ENCODE results near the gene FBXO2. TPM values are rescaled to one million over a fixed set of nuclear protein-coding genes. Genes with fewer than 3 reads are reported as not detected.

FBXO2 gene
- polyA plus RNA-seq, 1 donor (not counting 4 experiments of a cell fraction or from before 2014, with no cell fraction given): 42.2 TPM

- dilution Hi-C loops (cut with MboI; ENCODE audit: extremely low pct_ligation_motif_present, low sequenced_read_pairs): no loop called here
Observed at GRCh38 chr1:11640944-11641343, 13.3 kb downstream of the FBXO2 start.

GRCh38 chr1:11640101-11640500 is 14.1 kb downstream of the FBXO2 start:
- no peak overlapping the region for H3K4me2 ChIP-seq (ENCODE audit: control insufficient read depth, extremely low read depth, insufficient read depth, low read depth, low read length)
- H3K27me3 ChIP-seq (ENCODE audit: control insufficient read depth, extremely low read depth, insufficient read depth, low read length): no peaks in the 10 kb centered on the region
- dilution Hi-C loops (cut with MboI; ENCODE audit: extremely low pct_ligation_motif_present, low sequenced_read_pairs): no loop called here
- no peaks in the 10 kb centered on the region for H3K4me1 ChIP-seq (ENCODE audit: control insufficient read depth, extremely low read depth, insufficient read depth, low read length)
- FAIRE-seq: no peak
- no peak overlapping the region for H3K4me3 ChIP-seq (ENCODE audit: control insufficient read depth in 2 of 3, extremely low read depth in 1 of 3, insufficient read depth in 2 of 3, low read depth in 1 of 3, low read length in 3 of 3)
- H3K79me2 ChIP-seq (ENCODE audit: control insufficient read depth, insufficient read depth, low read length): no peaks in the 10 kb centered on the region
- H3K9me3 ChIP-seq (ENCODE audit: control insufficient read depth, low read depth, low read length): no peaks in the 10 kb centered on the region
- H3K9me1 ChIP-seq (ENCODE audit: control insufficient read depth, extremely low read depth, insufficient read depth, low read length): no peaks in the 10 kb centered on the region
- H4K20me1 ChIP-seq (ENCODE audit: control insufficient read depth, extremely low read depth, insufficient read depth, low read length): no peaks in the 10 kb centered on the region
- H3K27ac ChIP-seq (ENCODE audit: control insufficient read depth, insufficient read depth, low read length): no peak overlapping the region
- no peaks in the 10 kb centered on the region for H3K36me3 ChIP-seq (ENCODE audit: control insufficient read depth in 2 of 2, extremely low read depth in 1 of 2, insufficient read depth in 2 of 2, low read length in 2 of 2)
- no peak overlapping the region for H3K9ac ChIP-seq (ENCODE audit: control insufficient read depth, extremely low read depth, insufficient read depth, low read length)
- TF ChIP-seq CTCF (optimal IDR thresholded peaks at IDR 0.05 in 1 of 3, IDR thresholded peaks at IDR 0.05 in 1 of 3, conservative IDR thresholded peaks at IDR 0.05 in 1 of 3; ENCODE audit: extremely low read depth in 1 of 3, insufficient read depth in 2 of 3, low read length in 3 of 3) (no peak), EZH2 (IDR thresholded peaks at IDR 0.05; ENCODE audit: low read length) (no peak)
- DNase-seq (ENCODE audit: low read depth, low spot score): no peak
- no peak overlapping the region for H2AFZ ChIP-seq (ENCODE audit: control insufficient read depth, low read length)

More at GRCh38 chr1:11640944-11641343, 13.3 kb downstream of the FBXO2 start:
- H3K27me3 ChIP-seq (ENCODE audit: control insufficient read depth, extremely low read depth, insufficient read depth, low read length): no peaks in the 10 kb centered on the region
- H4K20me1 ChIP-seq (ENCODE audit: control insufficient read depth, extremely low read depth, insufficient read depth, low read length): no peaks in the 10 kb centered on the region
- no peaks in the 10 kb centered on the region for H3K79me2 ChIP-seq (ENCODE audit: control insufficient read depth, insufficient read depth, low read length)
- H3K4me2 ChIP-seq (ENCODE audit: control insufficient read depth, extremely low read depth, insufficient read depth, low read depth, low read length): no peak overlapping the region
- H3K4me3 ChIP-seq (ENCODE audit: control insufficient read depth in 2 of 3, extremely low read depth in 1 of 3, insufficient read depth in 2 of 3, low read depth in 1 of 3, low read length in 3 of 3): no peak overlapping the region
- FAIRE-seq: no peak
- H3K27ac ChIP-seq (ENCODE audit: control insufficient read depth, insufficient read depth, low read length): no peak overlapping the region
- no peaks in the 10 kb centered on the region for H3K4me1 ChIP-seq (ENCODE audit: control insufficient read depth, extremely low read depth, insufficient read depth, low read length)
- no peak for TF ChIP-seq EZH2 (IDR thresholded peaks at IDR 0.05; ENCODE audit: low read length)
- TF ChIP-seq CTCF (optimal IDR thresholded peaks at IDR 0.05 in 1 of 3, IDR thresholded peaks at IDR 0.05 in 1 of 3, conservative IDR thresholded peaks at IDR 0.05 in 1 of 3; ENCODE audit: extremely low read depth in 1 of 3, insufficient read depth in 2 of 3, low read length in 3 of 3): no peak
- H3K36me3 ChIP-seq (ENCODE audit: control insufficient read depth in 2 of 2, extremely low read depth in 1 of 2, insufficient read depth in 2 of 2, low read length in 2 of 2): no peaks in the 10 kb centered on the region
- H3K9ac ChIP-seq (ENCODE audit: control insufficient read depth, extremely low read depth, insufficient read depth, low read length): no peak overlapping the region
- no peaks in the 10 kb centered on the region for H3K9me1 ChIP-seq (ENCODE audit: control insufficient read depth, extremely low read depth, insufficient read depth, low read length)
- no peak overlapping the region for H2AFZ ChIP-seq (ENCODE audit: control insufficient read depth, low read length)
- DNase-seq (ENCODE audit: low read depth, low spot score): no peak
- no peaks in the 10 kb centered on the region for H3K9me3 ChIP-seq (ENCODE audit: control insufficient read depth, low read depth, low read length)

All from keratinocyte (primary cell).